Activated T-cell treated with anti-CD3 and anti-CD28 coated beads, Interleukin-2, amount 50 U/mL, for 48 hours (primary cell): ENCODE results near the gene FBXO48.
"Not testable (repeated sequence)": the region's sequence is repeated elsewhere in the genome, so short reads cannot be mapped to it uniquely, and the experiment has no call there.

Experiments used
- DNase-seq, 2 experiments: peaks; one replicate each; pipeline ENCODE4 v3.0.0-alpha.2; 2020

FBXO48 gene

DNA sequence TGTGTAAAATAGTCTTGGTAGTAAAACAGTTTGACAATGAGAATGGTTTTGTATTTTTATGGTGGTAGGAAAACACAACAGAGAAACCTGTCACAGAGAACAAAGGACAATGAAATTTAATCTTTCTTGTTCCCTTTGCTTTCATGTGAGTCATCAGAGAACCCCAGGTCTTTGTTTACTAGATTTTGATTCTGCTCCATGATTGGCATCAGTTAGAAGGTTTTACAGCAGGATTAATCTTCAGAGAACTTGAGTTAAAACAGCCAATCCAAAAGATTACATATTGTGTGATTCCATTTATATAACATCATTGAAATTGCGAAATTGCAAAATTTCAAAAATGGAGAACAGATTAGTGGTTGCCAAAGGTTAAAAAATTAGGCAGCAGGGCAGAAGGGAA, 2.8 kb upstream of the FBXO48 start:
- DNase-seq, result no peak

DNA sequence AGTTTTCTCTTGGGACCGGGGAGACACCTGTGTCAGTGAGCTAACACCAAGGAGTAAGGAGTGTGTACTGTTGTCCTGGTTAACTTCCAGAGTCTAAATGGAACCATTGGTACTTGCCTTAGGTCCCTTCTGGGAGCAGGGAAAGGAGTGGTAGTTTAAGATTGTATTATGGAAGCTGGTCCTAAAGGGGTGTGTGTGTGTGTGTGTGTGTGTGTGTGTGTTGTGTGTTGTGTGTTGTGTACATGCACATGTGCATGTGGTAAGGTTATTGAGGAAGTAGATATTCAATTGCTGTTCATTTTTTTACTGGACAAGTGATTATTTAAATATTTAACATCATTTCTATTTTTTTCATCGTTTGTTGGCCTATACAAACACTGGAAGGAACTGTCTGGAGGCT, 1.7 kb upstream of the FBXO48 start:
- no peak for DNase-seq

DNA sequence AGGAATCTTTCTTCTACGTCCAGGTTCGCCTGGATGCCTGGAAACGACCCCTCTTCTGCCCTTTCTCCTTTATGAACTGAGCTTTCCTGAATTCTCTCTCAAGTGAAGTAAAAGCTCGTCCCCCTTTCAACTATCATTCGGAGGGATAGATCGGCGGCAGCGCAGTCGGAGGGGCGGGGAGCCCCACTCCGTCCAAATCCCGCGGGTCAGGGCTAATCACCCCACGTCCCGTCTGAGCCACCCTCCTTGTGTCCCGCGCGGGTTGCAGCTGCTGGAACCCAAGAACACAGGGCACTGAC, 367 bp downstream of the FBXO48 start:
- no peak for DNase-seq

DNA sequence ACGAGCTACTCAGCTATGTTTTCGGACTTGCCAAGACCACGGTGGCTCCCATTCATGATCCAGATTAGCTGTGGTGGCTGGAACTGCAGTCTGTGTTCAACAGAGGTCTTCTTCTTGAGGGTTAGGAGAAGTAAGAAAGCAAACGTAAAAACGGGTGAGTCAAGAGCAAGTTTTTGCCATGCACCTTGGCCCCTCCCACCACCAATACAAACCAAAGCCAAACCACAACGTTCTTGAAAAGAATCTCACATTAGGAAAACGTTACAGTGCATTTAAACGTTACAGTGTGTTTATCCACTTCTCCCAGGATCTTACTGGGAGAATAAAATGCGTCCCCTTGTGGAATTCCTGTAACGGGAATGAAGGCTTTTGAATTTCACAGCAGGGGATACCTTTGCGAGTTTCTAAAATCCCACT, 725 bp downstream of the FBXO48 start:
- DNase-seq, result peak; percentile 62 to 70

DNA sequence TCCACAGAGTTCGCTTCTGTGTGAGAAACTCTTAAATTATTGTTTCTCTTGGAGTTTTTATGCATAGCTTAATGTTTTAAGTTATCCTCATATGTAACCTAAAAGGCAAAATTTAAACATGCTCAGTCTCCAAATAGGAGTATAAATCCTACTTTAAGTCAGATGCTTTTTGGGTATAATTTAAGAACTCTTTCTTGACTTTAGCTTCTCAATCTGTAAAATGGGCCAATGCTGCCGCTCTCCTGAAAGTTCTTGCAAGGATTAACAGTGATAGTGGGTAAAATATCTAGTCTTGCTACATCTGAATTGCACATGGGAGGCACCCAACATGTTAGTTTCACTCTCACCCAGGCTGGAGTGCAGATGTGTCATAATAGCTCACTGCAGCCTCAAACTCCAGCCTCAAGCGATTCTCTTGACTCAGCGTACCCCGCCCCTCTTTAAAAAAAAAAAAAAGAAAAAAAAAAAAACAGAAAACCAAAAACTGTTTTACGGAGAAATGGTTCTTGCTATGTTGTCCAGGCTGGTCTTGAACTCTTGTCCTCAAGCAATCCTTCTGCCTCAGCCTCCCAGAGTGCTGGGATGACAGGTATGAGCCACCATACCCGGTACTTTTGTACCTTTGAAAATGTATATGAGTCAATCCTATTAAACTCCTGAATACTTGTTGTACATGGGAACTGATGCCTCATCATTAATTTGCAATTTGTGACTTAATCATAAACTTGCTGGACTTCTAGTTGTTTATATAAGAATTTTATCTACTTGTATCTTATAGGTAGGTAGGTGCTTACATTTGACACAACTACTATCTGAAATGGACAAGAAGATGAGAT, 1.8 kb downstream of the FBXO48 start:
- DNase-seq, result peak; percentile 39 to 54

DNA sequence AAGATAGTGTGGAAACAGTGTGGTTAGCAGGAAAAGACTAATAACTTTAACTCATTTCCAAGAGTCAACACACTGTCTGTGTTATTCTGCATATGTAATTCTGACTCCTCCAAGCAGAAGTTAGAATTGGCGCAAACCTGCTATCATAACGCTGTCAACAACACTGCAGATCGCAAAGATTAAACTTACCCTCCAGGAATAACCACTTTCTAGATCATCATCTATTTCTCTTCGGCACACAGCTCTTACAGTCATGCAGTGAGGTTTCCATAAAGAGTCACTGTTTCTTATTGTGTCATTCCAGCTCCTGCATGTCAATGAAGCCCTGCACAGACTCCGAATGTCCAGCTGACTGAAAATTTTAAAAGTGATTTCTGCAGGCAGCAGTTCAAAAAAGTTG, 2.4 kb downstream of the FBXO48 start:
- DNase-seq, result no peak

DNA sequence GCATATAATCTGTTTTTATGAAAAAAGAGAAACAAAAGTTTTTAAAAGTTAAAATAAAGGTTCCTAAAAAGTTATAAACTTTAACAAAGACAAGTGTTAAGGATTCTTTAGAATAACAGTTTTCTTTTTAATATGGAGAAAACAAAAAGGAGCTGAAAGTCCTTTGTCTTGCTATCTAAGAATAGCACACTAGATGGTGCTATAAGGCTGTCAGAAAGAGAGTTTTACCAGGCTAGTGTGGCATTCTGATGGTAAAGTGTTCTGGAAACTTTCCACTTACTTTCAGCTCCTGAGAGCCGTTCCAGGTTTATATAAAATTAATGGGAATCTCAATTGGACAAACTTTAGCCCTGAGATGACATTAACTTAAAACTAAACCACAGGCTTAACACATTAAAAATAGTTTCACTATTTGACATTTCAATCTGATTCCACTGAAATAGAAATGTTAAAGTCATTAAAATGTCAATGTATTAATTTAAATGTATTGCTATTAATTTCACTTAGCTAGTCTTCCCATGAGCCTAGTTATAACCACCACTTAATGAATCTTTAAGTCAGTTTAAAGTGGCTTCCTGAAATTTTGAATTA, 3.7 kb downstream of the FBXO48 start:
- DNase-seq, result no peak

DNA sequence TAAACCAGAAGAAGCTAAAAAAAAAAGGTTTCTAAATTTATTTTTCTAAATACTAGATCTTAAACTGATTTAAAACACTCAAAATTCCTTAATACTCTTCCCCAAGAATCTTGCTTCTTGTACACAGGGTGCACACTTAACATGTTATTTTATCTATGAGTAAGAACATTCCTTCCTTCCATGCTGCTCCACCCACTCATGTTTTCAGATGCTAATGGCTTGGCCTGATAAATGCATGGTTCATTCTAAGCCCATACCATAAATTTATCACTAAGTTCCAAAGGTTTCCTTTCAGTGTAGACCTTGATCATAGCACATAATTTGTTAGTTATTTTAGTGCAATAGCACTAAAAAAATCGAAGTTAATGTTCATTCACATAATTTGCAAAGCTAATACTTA, 8.1 kb downstream of the FBXO48 start:
- no peak for DNase-seq

DNA sequence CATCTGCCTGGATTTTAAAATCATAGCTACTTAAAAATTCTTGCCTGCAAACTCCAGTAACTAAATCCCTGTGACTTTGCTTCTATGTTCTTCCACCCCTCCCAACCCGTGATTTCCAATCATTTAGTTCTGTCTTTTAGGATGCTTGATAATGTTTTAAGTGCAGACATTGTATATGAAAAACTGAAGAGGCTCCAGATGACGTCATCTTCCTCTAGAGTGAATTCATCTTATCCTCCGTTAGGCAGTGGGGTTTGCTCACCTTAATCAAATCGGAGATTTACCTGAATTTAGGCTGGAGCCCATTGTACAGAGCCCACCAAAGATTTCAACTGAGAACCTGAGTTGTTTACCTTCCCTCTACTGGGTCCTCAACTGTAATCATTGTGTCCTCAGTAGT, 10.9 kb downstream of the FBXO48 start:
- DNase-seq, result no peak

DNA sequence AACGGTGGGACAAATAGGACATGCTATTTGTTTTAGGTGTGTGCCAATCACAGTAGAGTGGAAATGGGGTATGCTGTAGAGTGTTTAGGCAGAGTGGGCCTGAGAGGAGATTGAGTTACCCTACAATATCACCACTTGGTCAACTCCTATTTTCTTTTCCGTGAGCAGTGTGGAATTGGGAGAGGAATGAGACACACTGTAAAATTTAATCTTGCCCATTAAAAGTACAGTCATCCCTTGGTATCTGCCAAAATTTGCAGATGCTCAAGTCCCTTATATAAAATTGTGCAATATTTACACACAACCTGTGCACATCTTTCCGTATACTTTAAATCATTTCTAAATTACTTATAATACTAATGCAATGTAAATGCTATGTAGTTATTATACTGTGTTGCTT, 12.4 kb downstream of the FBXO48 start:
- no peak for DNase-seq

DNA sequence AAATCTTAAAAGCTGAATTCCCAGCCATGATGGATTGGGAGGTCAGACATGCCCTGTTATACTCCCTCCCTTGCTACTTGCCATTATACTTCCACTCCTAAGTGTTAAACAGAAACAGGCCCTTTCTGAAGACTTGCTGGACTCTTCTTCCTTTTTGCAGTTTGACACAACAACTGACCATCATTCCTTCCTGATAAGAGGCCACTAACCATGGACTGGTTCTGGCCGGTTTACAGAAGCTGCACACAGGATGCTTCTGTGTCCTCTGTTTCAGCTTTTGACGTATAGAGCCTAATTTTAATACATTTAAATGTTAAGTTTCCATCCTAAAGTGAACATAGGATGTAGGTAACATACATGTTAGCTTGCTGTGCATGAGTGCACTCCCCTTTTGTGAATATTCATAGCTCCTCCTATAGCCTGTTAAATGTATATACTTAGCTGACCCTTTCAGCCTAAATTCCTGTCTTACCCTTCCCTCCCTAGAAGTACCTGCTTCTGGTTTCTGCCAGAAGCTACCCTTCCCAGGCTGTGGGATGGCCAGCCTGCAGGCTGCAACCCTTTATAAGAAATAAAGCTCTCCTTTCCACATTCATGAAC, 13.2 kb downstream of the FBXO48 start:
- DNase-seq, result no peak

DNA sequence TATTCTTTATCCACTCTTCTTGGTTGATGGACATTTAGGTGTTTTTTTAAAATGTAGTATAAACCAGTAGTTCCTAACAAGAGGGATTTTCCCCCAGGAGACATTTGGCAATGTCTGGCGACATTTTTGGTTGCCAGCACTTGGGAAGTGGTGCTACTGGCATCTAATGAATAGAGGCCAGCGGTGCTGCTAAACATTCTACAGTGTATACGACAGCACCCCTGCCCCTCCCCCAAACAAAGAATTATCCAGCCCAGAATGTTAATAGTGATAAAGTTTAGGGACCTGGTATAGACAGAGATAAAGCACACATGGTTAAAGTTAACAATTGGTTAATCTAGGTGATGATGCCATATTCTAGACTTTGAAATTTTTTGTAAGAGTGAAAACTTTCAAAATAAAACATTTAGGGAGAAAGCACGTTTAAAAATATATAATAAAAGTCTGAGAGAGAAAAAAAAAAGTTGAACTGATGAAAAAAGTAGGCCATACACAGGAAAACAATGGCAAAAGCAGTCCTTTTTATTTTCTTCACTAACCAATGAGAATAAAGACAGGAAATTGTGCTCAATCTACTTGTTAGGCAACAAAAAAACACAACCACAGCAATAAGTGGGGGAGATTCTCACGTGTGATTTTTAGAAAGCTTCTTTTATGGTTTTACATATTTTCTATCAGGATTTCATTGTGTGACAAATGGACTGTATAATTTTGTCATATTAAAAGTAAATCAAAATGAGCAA, 14.8 kb downstream of the FBXO48 start:
- no peak for DNase-seq

DNA sequence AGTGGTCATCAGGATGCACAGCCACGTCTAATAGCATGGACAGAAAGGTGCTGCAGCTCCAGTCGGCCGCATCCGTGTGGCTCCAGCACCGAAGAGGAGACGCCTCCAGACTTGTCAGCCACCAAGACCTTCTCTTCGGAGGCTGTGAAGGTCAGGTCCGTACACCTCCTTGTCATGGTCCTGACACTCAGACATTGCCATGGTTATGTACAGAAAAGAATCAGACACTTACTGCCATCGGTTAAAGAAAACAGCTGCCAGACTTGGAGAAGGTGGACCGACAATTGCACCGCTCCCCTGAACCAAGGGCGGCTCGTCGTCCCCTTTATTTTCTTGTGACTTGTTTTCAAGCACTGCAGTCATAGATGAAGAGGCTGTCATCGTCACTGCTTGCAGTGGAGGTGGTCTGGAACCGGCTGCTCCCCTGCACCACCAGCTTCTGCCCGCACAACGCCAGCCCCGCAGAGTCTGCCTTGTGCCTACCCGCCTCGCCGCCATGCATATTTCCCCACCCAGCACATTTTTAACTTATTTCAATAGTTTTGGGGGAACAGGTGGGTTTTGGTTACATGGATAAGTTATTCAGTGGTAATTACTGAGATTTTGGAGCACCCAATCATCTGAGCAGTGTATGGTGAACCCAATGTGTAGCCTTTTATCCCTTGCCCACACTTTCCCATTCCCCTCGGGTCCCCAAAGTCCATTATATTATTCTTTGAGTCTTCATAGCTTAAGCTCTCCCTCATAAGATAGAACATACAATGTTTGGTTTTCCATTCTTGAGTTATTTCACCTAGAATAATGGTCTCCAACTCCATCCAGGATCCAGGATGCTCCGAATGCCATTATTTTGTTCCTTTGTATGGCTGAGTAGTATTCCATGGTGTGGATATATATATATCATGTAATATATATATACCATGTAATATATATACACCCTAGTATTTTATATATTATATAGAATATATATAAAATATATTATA, 18.1 kb downstream of the FBXO48 start:
- no peak for DNase-seq

DNA sequence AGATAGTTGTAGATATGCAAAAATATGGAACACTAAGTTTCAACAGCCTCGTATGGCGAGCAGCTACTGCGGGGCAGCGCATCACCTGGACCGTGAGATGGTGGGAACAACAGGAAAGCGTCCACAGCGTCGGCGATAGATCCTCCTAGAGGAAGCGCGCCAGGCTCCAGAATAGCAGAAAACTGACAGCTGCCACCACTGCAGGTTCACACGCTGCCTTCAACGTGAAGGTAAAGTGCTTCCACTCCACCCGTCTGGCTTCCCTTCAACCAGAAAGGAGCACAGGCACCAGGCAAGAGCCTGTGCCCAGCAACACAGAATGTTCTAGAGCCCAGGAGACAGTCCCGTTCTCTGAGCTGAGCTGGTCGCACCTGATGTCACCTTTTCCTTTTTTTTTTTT, 20.0 kb downstream of the FBXO48 start:
- DNase-seq, result no peak

DNA sequence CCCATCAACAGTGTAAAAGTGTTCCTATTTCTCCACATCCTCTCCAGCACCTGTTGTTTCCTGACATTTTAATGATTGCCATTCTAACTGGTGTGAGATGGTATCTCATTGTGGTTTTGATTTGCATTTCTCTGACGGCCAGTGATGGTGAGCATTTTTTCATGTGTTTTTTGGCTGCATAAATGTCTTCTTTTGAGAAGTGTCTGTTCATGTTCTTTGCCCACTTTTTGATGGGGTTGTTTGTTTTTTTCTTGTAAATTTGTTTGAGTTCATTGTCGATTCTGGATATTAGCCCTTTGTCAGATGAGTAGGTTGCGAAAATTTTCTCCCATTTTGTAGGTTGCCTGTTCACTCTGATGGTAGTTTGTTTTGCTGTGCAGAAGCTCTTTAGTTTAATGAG, 20.7 kb downstream of the FBXO48 start:
- DNase-seq, result not testable (repeated sequence)

DNA sequence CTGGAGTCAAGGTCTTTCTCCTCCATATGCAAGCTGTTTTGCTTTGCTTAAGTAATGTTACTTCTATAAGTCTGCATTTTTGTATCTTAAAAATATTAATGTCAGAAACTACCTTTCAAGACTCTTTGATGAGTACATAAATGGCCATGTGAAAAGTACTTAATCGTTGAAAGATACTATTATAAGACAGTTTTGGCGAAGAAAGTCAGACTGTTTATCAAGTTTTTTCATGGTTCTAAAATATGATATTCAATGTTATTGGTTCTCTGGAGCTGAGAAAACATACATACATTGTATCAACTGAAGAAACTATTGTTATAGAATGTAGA, 25.1 kb downstream of the FBXO48 start:
- no peak for DNase-seq

DNA sequence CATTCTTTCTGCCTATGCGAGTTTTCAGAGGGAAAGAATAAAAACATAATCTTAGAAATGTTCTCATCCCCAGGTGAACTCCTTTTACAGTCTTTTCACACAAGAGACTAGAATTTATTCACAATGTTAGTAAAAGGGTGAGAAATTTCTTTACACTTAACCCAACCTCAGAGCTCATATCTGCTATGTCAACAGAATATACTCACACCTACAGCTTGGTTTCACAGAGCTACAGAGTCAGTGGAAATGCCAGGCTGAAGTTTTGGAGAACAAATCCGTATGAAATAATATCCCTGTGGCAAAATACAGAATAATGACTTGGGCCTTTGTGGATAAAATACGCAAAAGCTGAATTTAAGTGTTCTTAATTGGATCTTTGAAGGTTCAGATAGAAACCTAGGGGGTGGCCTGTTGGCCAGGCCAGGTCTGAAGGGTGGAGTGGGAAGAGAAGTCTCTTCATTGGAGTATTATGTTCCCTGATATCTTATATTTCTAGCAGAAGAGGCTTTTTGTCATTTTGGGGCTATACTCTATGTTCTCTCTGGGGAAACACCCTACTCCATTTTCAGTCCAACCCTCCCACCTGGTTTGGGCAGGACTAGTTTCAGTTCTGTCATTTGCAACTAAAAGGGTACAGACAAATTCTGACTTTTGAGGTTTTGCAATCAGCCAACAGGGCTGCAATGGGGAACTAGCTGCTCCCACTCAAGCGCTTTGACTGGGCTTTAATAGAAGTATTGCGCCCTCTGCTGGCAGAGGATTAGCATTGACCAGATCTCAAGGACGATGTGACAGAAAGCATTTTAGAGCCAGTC, 25.7 kb downstream of the FBXO48 start:
- peak; percentile 82 to 86 for DNase-seq

DNA sequence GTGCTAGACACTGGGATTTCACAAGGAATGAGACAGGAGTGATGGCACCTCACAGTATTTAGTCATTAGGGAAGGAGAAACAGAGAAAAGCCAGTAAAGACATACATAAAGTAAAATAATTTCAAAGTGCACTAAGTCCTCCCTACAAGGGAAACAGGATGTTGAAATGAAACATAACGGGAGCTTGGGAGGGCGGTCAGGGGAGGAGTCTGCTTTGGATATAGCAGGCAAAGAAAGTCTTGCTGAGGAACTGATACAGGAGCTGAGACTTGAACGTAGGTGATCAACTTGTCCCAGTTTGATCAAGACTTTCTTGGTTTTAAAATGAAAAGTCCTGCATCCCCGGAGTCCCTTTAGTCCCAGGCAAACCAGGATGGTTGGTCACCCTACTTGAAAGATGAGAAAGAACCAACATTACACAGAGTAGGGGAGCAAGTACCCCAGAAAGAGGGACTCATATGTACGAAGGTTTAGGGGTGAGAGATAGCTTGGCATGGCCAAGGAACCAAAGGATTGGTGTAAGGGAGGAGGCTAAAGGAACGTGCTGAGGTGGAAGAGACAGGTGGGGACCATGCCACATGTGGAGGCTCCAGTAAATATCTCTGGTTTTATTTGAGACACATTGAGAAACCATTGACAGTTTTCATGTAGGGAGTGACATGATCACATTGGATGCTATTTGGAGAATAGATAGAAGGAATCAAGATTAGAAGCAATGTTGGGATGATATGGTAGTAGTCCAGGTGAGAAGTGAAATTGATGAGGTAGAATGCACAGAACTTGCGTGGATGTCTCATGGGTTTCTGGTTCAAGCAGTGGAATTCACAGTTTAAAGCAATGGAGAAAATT, 28.4 kb downstream of the FBXO48 start:
- no peak for DNase-seq

DNA sequence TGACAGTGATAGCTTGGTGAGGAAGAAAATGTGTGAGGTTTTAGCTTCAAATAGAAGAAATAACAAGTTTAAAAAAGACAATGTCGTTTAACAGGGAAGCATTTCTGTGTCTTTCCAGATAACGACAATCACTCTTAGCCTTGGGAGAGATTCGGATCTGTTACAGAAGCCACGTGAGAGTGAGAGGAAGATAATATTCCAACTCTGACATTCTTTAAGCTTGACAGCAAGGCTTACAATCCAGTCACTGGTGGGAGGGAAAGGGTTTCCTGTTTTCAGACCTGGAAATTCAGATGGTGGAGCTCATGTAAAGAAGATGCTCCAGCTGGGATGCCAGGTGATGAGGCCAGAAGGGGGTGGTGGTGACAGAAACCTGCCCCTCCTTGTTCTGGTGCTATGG, 30.8 kb downstream of the FBXO48 start:
- DNase-seq, result no peak

DNA sequence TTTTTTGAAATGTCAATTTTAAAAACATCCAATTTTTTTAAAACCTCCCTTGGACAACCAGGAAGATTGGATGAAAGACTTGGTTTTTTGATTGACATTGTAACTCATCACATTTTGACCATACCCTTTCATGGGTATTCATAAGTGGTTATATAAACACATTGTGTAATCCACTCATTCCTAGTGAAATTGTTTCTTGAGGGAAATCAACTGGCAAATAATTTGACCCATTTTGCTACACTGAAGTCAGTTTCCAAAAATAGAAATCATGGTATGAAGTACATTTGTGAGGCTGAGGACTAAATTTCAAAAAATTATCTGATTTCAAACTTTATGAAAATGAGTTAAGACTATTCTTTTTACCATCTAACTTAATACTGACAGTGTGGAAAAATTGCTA, 31.5 kb downstream of the FBXO48 start:
- no peak for DNase-seq

DNA sequence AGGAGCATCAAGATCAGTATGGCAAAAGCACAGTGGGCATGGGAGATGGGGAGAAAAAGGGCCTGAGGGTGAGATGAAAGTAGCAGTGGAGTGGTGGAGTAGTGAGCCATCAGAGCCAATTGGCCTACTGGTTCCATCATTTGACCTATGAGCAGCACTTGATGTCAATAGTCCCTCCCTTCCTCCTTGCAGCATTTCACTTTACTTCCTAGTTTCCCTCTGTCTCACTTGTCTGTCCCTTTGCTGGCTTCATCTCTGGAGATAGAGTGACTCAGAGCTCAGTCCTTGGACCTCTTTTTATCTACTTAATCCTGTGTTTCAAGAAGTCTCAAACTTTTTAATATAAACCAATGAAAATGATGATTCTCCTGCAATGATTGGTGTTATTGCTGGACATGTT, 32.1 kb downstream of the FBXO48 start:
- no peak for DNase-seq
